ENCODE results near the gene HOMER3.
A peak's percentile ranks its signal among the peaks of the same experiment; 100 is the strongest.
"Not testable (repeated sequence)": the region's sequence is repeated elsewhere in the genome, so short reads cannot be mapped to it uniquely, and the experiment has no call there.

The HOMER3 gene

GRCh38 chr19:18922228-18922985 is 18.6 kb downstream of the HOMER3 start:
- DNase-seq = no peak

GRCh38 chr19:18921593-18921992 is 19.4 kb downstream of the HOMER3 start:
- DNase-seq = no peak

GRCh38 chr19:18920400-18920799 is 20.6 kb downstream of the HOMER3 start:
- DNase-seq = no peak

- DNase-seq = no peak
Observed at GRCh38 chr19:18919900-18920214, 21.2 kb downstream of the HOMER3 start.

- DNase-seq = peak; percentile 97
Observed at GRCh38 chr19:18919086-18919899, 21.7 kb downstream of the HOMER3 start, which contains the start of the genes COPE and DDX49. Gene COPE, minus strand, starts transcription at chr19:18919387. Its CDS starts 39 bp downstream, at chr19:18919348. Gene DDX49, plus strand, starts transcription at chr19:18919715. Its CDS starts 27 bp downstream, at chr19:18919742.

- not testable (repeated sequence) for DNase-seq
Observed at GRCh38 chr19:18917593-18917992, 23.4 kb downstream of the HOMER3 start.

GRCh38 chr19:18915639-18916038 is 25.4 kb downstream of the HOMER3 start:
- peak; percentile 56 for DNase-seq

GRCh38 chr19:18913466-18913865 is 27.6 kb downstream of the HOMER3 start:
- DNase-seq = no peak

GRCh38 chr19:18912933-18913332 is 28.1 kb downstream of the HOMER3 start:
- DNase-seq = no peak

- no peak for DNase-seq
Observed at GRCh38 chr19:18910801-18911436, 30.1 kb downstream of the HOMER3 start.

- DNase-seq = no peak
Observed at GRCh38 chr19:18910010-18910409, 31.0 kb downstream of the HOMER3 start.

GRCh38 chr19:18908917-18909619 is 31.9 kb downstream of the HOMER3 start:
- no peak for DNase-seq

GRCh38 chr19:18906605-18907519 is 34.2 kb downstream of the HOMER3 start:
- DNase-seq = no peak

GRCh38 chr19:18905513-18906236 is 35.3 kb downstream of the HOMER3 start:
- no peak for DNase-seq

- DNase-seq = no peak
Observed at GRCh38 chr19:18905058-18905456, 36.0 kb downstream of the HOMER3 start.

GRCh38 chr19:18904334-18905057 is 36.5 kb downstream of the HOMER3 start:
- no peak for DNase-seq

GRCh38 chr19:18903156-18904037 is 37.6 kb downstream of the HOMER3 start:
- no peak for DNase-seq

- not testable (repeated sequence) for DNase-seq
Observed at GRCh38 chr19:18902519-18902918, 38.5 kb downstream of the HOMER3 start.

GRCh38 chr19:18901491-18901890 is 39.5 kb downstream of the HOMER3 start:
- no peak for DNase-seq
